Measurements from ENCODE around the gene KDM2A. TPM values are rescaled to one million over a fixed set of nuclear protein-coding genes. Genes with fewer than 3 reads are reported as not detected.
"Not testable (repeated sequence)": the region's sequence is repeated elsewhere in the genome, so short reads cannot be mapped to it uniquely, and the experiment has no call there.

Gene KDM2A
- total RNA-seq, 1 donor from 2014 or later = 33.0 TPM

- no peak for DNase-seq (ENCODE audit: low read depth, low spot score)
These were observed 48.0 kb downstream of the KDM2A start for GRCh38 chr11:67167091-67167490.

- no peak for DNase-seq (ENCODE audit: low read depth, low spot score)
These were observed 48.7 kb downstream of the KDM2A start for GRCh38 chr11:67167719-67168118.

- not testable (repeated sequence) for DNase-seq (ENCODE audit: low read depth, low spot score)
These were observed 49.8 kb downstream of the KDM2A start for GRCh38 chr11:67168911-67169310.

GRCh38 chr11:67174311-67174710, 55.2 kb downstream of the KDM2A start:
- DNase-seq (ENCODE audit: low read depth, low spot score) = no peak

GRCh38 chr11:67177399-67178281, 58.6 kb downstream of the KDM2A start:
- no peak for DNase-seq (ENCODE audit: low read depth, low spot score)

- DNase-seq (ENCODE audit: low read depth, low spot score) = no peak
These were observed 59.4 kb downstream of the KDM2A start for GRCh38 chr11:67178421-67178820.

- no peak for DNase-seq (ENCODE audit: low read depth, low spot score)
These were observed 59.8 kb downstream of the KDM2A start for GRCh38 chr11:67178878-67179277.

- DNase-seq (ENCODE audit: low read depth, low spot score) = no peak
These were observed 60.9 kb downstream of the KDM2A start for GRCh38 chr11:67179892-67180490.

GRCh38 chr11:67194096-67194495, 75.0 kb downstream of the KDM2A start:
- no peak for DNase-seq (ENCODE audit: low read depth, low spot score)

GRCh38 chr11:67195971-67196456, 77.0 kb downstream of the KDM2A start:
- DNase-seq (ENCODE audit: low read depth, low spot score) = no peak

- DNase-seq (ENCODE audit: low read depth, low spot score) = no peak
These were observed 78.5 kb downstream of the KDM2A start for GRCh38 chr11:67197606-67198005.

GRCh38 chr11:67198781-67199180, 79.7 kb downstream of the KDM2A start:
- DNase-seq (ENCODE audit: low read depth, low spot score) = not testable (repeated sequence)

GRCh38 chr11:67199751-67200150, 80.7 kb downstream of the KDM2A start:
- DNase-seq (ENCODE audit: low read depth, low spot score) = no peak

GRCh38 chr11:67202028-67202427, 83.0 kb downstream of the KDM2A start:
- DNase-seq (ENCODE audit: low read depth, low spot score) = no peak

GRCh38 chr11:67204822-67205221, 85.8 kb downstream of the KDM2A start:
- DNase-seq (ENCODE audit: low read depth, low spot score) = no peak

- DNase-seq (ENCODE audit: low read depth, low spot score) = not testable (repeated sequence)
These were observed 90.2 kb downstream of the KDM2A start for GRCh38 chr11:67209222-67209621.

- no peak for DNase-seq (ENCODE audit: low read depth, low spot score)
These were observed 92.8 kb downstream of the KDM2A start for GRCh38 chr11:67211656-67212436.

- DNase-seq (ENCODE audit: low read depth, low spot score) = no peak
These were observed 94.1 kb downstream of the KDM2A start for GRCh38 chr11:67213178-67213621.

- no peak for DNase-seq (ENCODE audit: low read depth, low spot score)
These were observed 108.7 kb downstream of the KDM2A start for GRCh38 chr11:67227726-67228125.

- DNase-seq (ENCODE audit: low read depth, low spot score) = no peak
These were observed 111.3 kb downstream of the KDM2A start for GRCh38 chr11:67230406-67230805.

GRCh38 chr11:67230886-67231285, 111.8 kb downstream of the KDM2A start:
- no peak for DNase-seq (ENCODE audit: low read depth, low spot score)
